Neural cell (in vitro differentiated cells): ENCODE results near the gene MRC2. TPM values are rescaled to one million over a fixed set of nuclear protein-coding genes. Genes with fewer than 3 reads are reported as not detected.

ENCODE experiments used
- H2AFZ ChIP-seq: fragments of 200-600, 300-800 bp; sonication (generic), shearing (Covaris generic); 2 replicates; pipeline ENCODE4 v1.6.0; 2014; ENCODE audit warnings: low read depth, mild to moderate bottlenecking, antibody characterized with exemption, low read length, moderate library complexity
- H3F3A ChIP-seq: fragments of 200-600 bp; shearing (Covaris generic); 2 replicates; pipeline ENCODE4 v1.6.1; 2016; ENCODE audit warnings: mild to moderate bottlenecking, moderate library complexity, mixed read lengths, antibody characterized with exemption, low read length; ENCODE audit not compliant: insufficient read depth, poor library complexity, severe bottlenecking
- H3K27ac ChIP-seq: fragments of 200-600, 300-800 bp; sonication (generic), shearing (Covaris generic); 2 replicates; pipeline ENCODE4 v1.5.1; 2014; ENCODE audit warnings: mild to moderate bottlenecking, low read length, moderate library complexity
- H3K27me3 ChIP-seq: fragments of 300-800, 200-600 bp; sonication (generic), shearing (Covaris generic); 2 replicates; pipeline ENCODE4 v1.6.0; 2014; ENCODE audit warnings: mild to moderate bottlenecking, low read depth, low read length, moderate library complexity; ENCODE audit not compliant: insufficient read depth
- H3K36me3 ChIP-seq: fragments of 300-800, 200-600 bp; sonication (generic), shearing (Covaris generic); 2 replicates; pipeline ENCODE4 v1.5.1; 2014; ENCODE audit warnings: mild to moderate bottlenecking, antibody characterized with exemption, low read length, moderate library complexity; ENCODE audit not compliant: insufficient read depth
- H3K4me2 ChIP-seq: fragments of 300-800, 200-600 bp; sonication (generic), shearing (Covaris generic); 2 replicates; pipeline ENCODE4 v1.6.0; 2014; ENCODE audit warnings: mild to moderate bottlenecking, low read length
- H3K4me3 ChIP-seq: fragments of 300-800, 200-600 bp; sonication (generic), shearing (Covaris generic); 2 replicates; pipeline ENCODE4 v1.5.1; 2014; ENCODE audit warnings: mild to moderate bottlenecking, low read length, moderate library complexity
- H3K79me2 ChIP-seq: fragments of 200-600 bp; shearing (Covaris generic); replicated peaks from 2 replicates; pipeline ENCODE4 v1.6.0; 2014; ENCODE audit warnings: mild to moderate bottlenecking, low read length, moderate library complexity; ENCODE audit not compliant: insufficient read depth
- H3K9ac ChIP-seq: fragments of 300-800, 200-600 bp; sonication (generic), shearing (Covaris generic); 2 replicates; pipeline ENCODE4 v1.6.1; 2016; ENCODE audit warnings: mild to moderate bottlenecking, low read length, mixed read lengths
- H3K9me2 ChIP-seq: fragments of 200-600 bp; shearing (Covaris generic); 2 replicates; pipeline ENCODE4 v1.6.1; 2016; ENCODE audit warnings: mild to moderate bottlenecking, low read length, mixed read lengths; ENCODE audit not compliant: insufficient read depth
- H3K9me3 ChIP-seq: fragments of 200-600, 300-800 bp; sonication (generic), shearing (Covaris generic); 2 replicates; pipeline ENCODE4 v1.6.1; 2016; ENCODE audit warnings: mild to moderate bottlenecking, mixed run types, low read length, moderate library complexity, mixed read lengths
- H4K20me1 ChIP-seq: fragments of 200-600 bp; shearing (Covaris generic); 2 replicates; pipeline ENCODE4 v1.6.1; 2016; ENCODE audit warnings: mild to moderate bottlenecking, mixed run types; ENCODE audit not compliant: insufficient read depth
- CTCF ChIP-seq: fragments of 450-650 bp; IDR thresholded peaks from 2 replicates; pipeline ENCODE4 v1.5.1; 2014; ENCODE audit warnings: antibody characterized with exemption, mild to moderate bottlenecking, moderate library complexity; ENCODE audit not compliant: poor library complexity, severe bottlenecking
- EP300 ChIP-seq: fragments of 450-650 bp; conservative IDR thresholded peaks from 2 replicates; pipeline ENCODE4 v1.6.1; 2014; ENCODE audit warnings: antibody characterized with exemption, mild to moderate bottlenecking, moderate library complexity; ENCODE audit not compliant: poor library complexity, severe bottlenecking
- EZH2 ChIP-seq: fragments of 200-600, 300-800 bp; shearing (Covaris generic), sonication (generic); IDR thresholded peaks from 2 replicates; pipeline ENCODE4 v1.6.1; 2014; ENCODE audit warnings: antibody characterized with exemption, low read length, borderline replicate concordance, mild to moderate bottlenecking; ENCODE audit not compliant: insufficient read depth, poor library complexity, severe bottlenecking
- MXI1 ChIP-seq: fragments of 450-650 bp; conservative IDR thresholded peaks from 2 replicates; pipeline ENCODE4 v1.6.1; 2014; ENCODE audit warnings: antibody characterized with exemption, mild to moderate bottlenecking; ENCODE audit not compliant: poor library complexity, severe bottlenecking
- POLR2AphosphoS5 ChIP-seq: IDR thresholded peaks from 2 replicates; pipeline ENCODE4 v1.6.1; 2012
- RAD21 ChIP-seq: fragments of 450-650 bp; conservative IDR thresholded peaks from 2 replicates; pipeline ENCODE4 v1.6.1; 2014; ENCODE audit warnings: antibody characterized with exemption, mild to moderate bottlenecking, moderate library complexity
- REST ChIP-seq: IDR thresholded peaks from 2 replicates; pipeline ENCODE4 v1.6.1; 2012; ENCODE audit warnings: borderline replicate concordance
- SMC3 ChIP-seq: fragments of 450-650 bp; conservative IDR thresholded peaks from 2 replicates; pipeline ENCODE4 v1.6.1; 2014; ENCODE audit warnings: antibody characterized with exemption, mild to moderate bottlenecking, moderate library complexity; ENCODE audit not compliant: poor library complexity
- TAF1 ChIP-seq: IDR thresholded peaks from 2 replicates; pipeline ENCODE4 v1.6.1; 2012; ENCODE audit warnings: low read depth
- polyA plus RNA-seq: library from polyadenylated mRNA; depleted of rRNA; stranded (reverse); fragments of >200 nt; gene quantifications from 2 replicates; pipeline ENCODE4 v1.2.3, GENCODE V29; 2014

The MRC2 gene
- polyA plus RNA-seq, 1 donor from 2014 or later, result 0.36 TPM

GRCh38 chr17:62670202-62670821 is 42.8 kb downstream of the MRC2 start:
- Histone ChIP-seq H3K36me3 (no peaks in the 10 kb centered on the region), H3K27ac (no peak overlapping the region), H3K9me2 (no peaks in the 10 kb centered on the region), H3K9ac (no peak overlapping the region), H4K20me1 (no peaks in the 10 kb centered on the region), H2AFZ (no peak overlapping the region), H3K4me3 (no peak overlapping the region), H3K9me3 (no peaks in the 10 kb centered on the region), H3K79me2 (no peaks in the 10 kb centered on the region), H3K4me2 (no peak overlapping the region), H3K27me3 (no peaks in the 10 kb centered on the region), H3F3A (no peaks in the 10 kb centered on the region)
- TF ChIP-seq REST (no peak), TAF1 (no peak), MXI1 (no peak), RAD21 (no peak), POLR2AphosphoS5 (no peak), EZH2 (no peak), EP300 (no peak), CTCF (no peak), SMC3 (no peak)

- Histone ChIP-seq H3K4me2 (no peak overlapping the region), H3K4me3 (no peak overlapping the region), H3K9me2 (no peaks in the 10 kb centered on the region), H2AFZ (no peak overlapping the region), H3K9ac (no peak overlapping the region), H3K27ac (no peak overlapping the region), H3K27me3 (no peaks in the 10 kb centered on the region), H3K9me3 (no peaks in the 10 kb centered on the region), H4K20me1 (no peaks in the 10 kb centered on the region), H3K36me3 (no peaks in the 10 kb centered on the region), H3F3A (no peaks in the 10 kb centered on the region), H3K79me2 (no peaks in the 10 kb centered on the region)
- TF ChIP-seq MXI1, result no peak
Observed at GRCh38 chr17:62671553-62671952, 44.1 kb downstream of the MRC2 start.

- Histone ChIP-seq H4K20me1 (no peaks in the 10 kb centered on the region), H3K27ac (no peak overlapping the region), H3K36me3 (no peaks in the 10 kb centered on the region), H3K79me2 (no peaks in the 10 kb centered on the region), H3K27me3 (no peaks in the 10 kb centered on the region), H3K4me3 (no peak overlapping the region), H3K4me2 (no peak overlapping the region), H3K9ac (no peak overlapping the region), H3K9me2 (no peaks in the 10 kb centered on the region), H3K9me3 (no peaks in the 10 kb centered on the region), H2AFZ (no peak overlapping the region), H3F3A (no peaks in the 10 kb centered on the region)
- TF ChIP-seq POLR2AphosphoS5, result no peak
- no peak for TF ChIP-seq CTCF
- no peak for TF ChIP-seq RAD21
- no peak for TF ChIP-seq TAF1
- no peak for TF ChIP-seq SMC3
- TF ChIP-seq REST, result no peak
- TF ChIP-seq MXI1, result no peak
- no peak for TF ChIP-seq EZH2
- no peak for TF ChIP-seq EP300
Observed at GRCh38 chr17:62672957-62673356, 45.5 kb downstream of the MRC2 start.
